IMR-90 (cell line): Measurements from ENCODE around the gene USP40. TPM values are rescaled to one million over a fixed set of nuclear protein-coding genes. Genes with fewer than 3 reads are reported as not detected.

Source experiments
- ATAC-seq: fragments of 200-7000 bp; cut with Tn5 transposase; 2 replicates; pipeline ENCODE4 v1.9.1; 2020; ENCODE audit warnings: low read depth, mild to moderate bottlenecking, moderate library complexity
- BruUV-seq: library from RNA; stranded (reverse); fragments of 400-500 nt; replicated peaks from 2 replicates; lab custom pipeline; 2021; lab: Mats Ljungman, UMichigan
- CTCF ChIA-PET: fragments of 300-600 bp; formaldehyde crosslinking; extraction: SDS; loops from one replicate; lab custom pipeline; 2021; ENCODE audit warnings: antibody characterized with exemption; lab: Yijun Ruan, JAX
- POLR2A ChIA-PET: fragments of 300-600 bp; sonication (Branson Sonifier 250); formaldehyde crosslinking; loops from one replicate; lab custom pipeline; 2022; ENCODE audit warnings: antibody characterized with exemption; ENCODE audit not compliant: unreplicated experiment; lab: Charles Lee
- DNase-seq: peaks from one replicate; pipeline ENCODE4 v3.0.0; 2013
- H2AFZ ChIP-seq: replicated peaks from 2 replicates; pipeline ENCODE3; 2013; ENCODE audit warnings: low read length, mild to moderate bottlenecking; ENCODE audit not compliant: poor library complexity
- H2AK5ac ChIP-seq: 2 replicates; pipeline ENCODE4 v1.6.1; 2013; ENCODE audit warnings: low read depth, low read length, inconsistent platforms
- H2AK9ac ChIP-seq: replicated peaks from 2 replicates; pipeline ENCODE3; 2013; ENCODE audit warnings: mild to moderate bottlenecking, low read depth, low read length, moderate library complexity; ENCODE audit not compliant: poor library complexity
- H2BK120ac ChIP-seq: 2 replicates; pipeline ENCODE4 v1.6.1; 2013; ENCODE audit warnings: low read depth, low read length, inconsistent platforms
- H2BK15ac ChIP-seq: 3 replicates; pipeline ENCODE4 v1.6.1; 2013; ENCODE audit warnings: low read depth, low read length, inconsistent platforms
- H2BK20ac ChIP-seq: 2 replicates; pipeline ENCODE4 v1.6.1; 2013; ENCODE audit warnings: low read depth, mild to moderate bottlenecking, inconsistent platforms, low read length, moderate library complexity
- H2BK5ac ChIP-seq: 2 replicates; pipeline ENCODE4 v1.6.1; 2013; ENCODE audit warnings: mild to moderate bottlenecking, low read depth, low read length, inconsistent platforms; ENCODE audit not compliant: poor library complexity, severe bottlenecking
- H3K14ac ChIP-seq: replicated peaks from 2 replicates; pipeline ENCODE4 v1.6.1; 2013; ENCODE audit warnings: low read depth, low read length, inconsistent platforms
- H3K18ac ChIP-seq: 2 replicates; pipeline ENCODE4 v1.6.1; 2013; ENCODE audit warnings: low read depth, low read length, control low read depth
- H3K23ac ChIP-seq: 2 replicates; pipeline ENCODE4 v1.6.1; 2013; ENCODE audit warnings: low read depth, low read length, inconsistent platforms
- H3K27ac ChIP-seq: 2 replicates; pipeline ENCODE4 v1.5.1; 2013; ENCODE audit warnings: mild to moderate bottlenecking, control low read depth, low read length; ENCODE audit not compliant: insufficient read depth
- H3K27me3 ChIP-seq: 2 replicates; pipeline ENCODE4 v1.6.1; 2013; ENCODE audit warnings: low read length; ENCODE audit not compliant: control insufficient read depth, insufficient read depth
- H3K36me3 ChIP-seq: 2 replicates; pipeline ENCODE4 v1.6.1; 2013; ENCODE audit warnings: low read length, mixed read lengths; ENCODE audit not compliant: control insufficient read depth, insufficient read depth
- H3K4ac ChIP-seq: 2 replicates; pipeline ENCODE4 v1.6.1; 2013; ENCODE audit warnings: low read depth, low read length, inconsistent platforms
- H3K4me1 ChIP-seq: 2 replicates; pipeline ENCODE4 v1.6.1; 2013; ENCODE audit warnings: low read length, mixed read lengths; ENCODE audit not compliant: control insufficient read depth, insufficient read depth
- H3K4me2 ChIP-seq: 2 replicates; pipeline ENCODE4 v1.6.1; 2013; ENCODE audit warnings: low read depth, mild to moderate bottlenecking, control low read depth, low read length, moderate library complexity
- H3K4me3 ChIP-seq: 2 replicates; pipeline ENCODE4 v1.5.1; 2013; ENCODE audit warnings: low read depth, mild to moderate bottlenecking, control low read depth, low read length, moderate library complexity; ENCODE audit not compliant: insufficient read depth
- H3K56ac ChIP-seq: 2 replicates; pipeline ENCODE4 v1.6.1; 2013; ENCODE audit warnings: low read length, inconsistent platforms; ENCODE audit not compliant: insufficient read depth; ENCODE audit errors: extremely low read depth
- H3K79me1 ChIP-seq, 2 experiments: 2 replicates each; pipeline ENCODE4 v1.6.1; 2013; ENCODE audit warnings: low read length in 2 of 2, inconsistent platforms in 1 of 2, low read depth in 1 of 2
- H3K9ac ChIP-seq: 2 replicates; pipeline ENCODE4 v1.6.1; 2013; ENCODE audit warnings: low read depth, low read length, control low read depth
- H3K9me1 ChIP-seq: 2 replicates; pipeline ENCODE4 v1.6.1; 2013; ENCODE audit warnings: low read length, inconsistent platforms; ENCODE audit not compliant: insufficient read depth
- H3K9me3 ChIP-seq: 2 replicates; pipeline ENCODE4 v1.6.1; 2013; ENCODE audit warnings: low read length; ENCODE audit not compliant: control insufficient read depth, insufficient read depth
- H4K20me1 ChIP-seq: 2 replicates; pipeline ENCODE4 v1.6.1; 2013; ENCODE audit warnings: low read length, inconsistent platforms; ENCODE audit not compliant: insufficient read depth
- H4K5ac ChIP-seq: 2 replicates; pipeline ENCODE4 v1.6.1; 2013; ENCODE audit warnings: mild to moderate bottlenecking, low read depth, low read length, control low read depth
- H4K8ac ChIP-seq, 2 experiments: 2 replicates each; pipeline ENCODE4 v1.6.1; 2013; ENCODE audit warnings: low read depth in 2 of 2, low read length in 2 of 2, control low read depth in 1 of 2, inconsistent platforms in 1 of 2
- H4K91ac ChIP-seq: 2 replicates; pipeline ENCODE4 v1.6.1; 2013; ENCODE audit warnings: low read depth, low read length, inconsistent platforms; ENCODE audit not compliant: insufficient read depth
- BHLHE40 ChIP-seq: fragments of 150-350 bp; IDR thresholded peaks from 2 replicates; pipeline ENCODE4 v1.6.1; 2016; ENCODE audit warnings: mild to moderate bottlenecking, low read depth, low read length
- CHD1 ChIP-seq: IDR thresholded peaks from 2 replicates; pipeline ENCODE4 v1.6.1; 2012; ENCODE audit warnings: low read depth, low read length, improper control_type of control experiment
- FOS ChIP-seq: fragments of 150-350 bp; IDR thresholded peaks from 2 replicates; pipeline ENCODE4 v1.6.1; 2016; ENCODE audit warnings: low read depth, low read length
- MAFK ChIP-seq: IDR thresholded peaks from 2 replicates; pipeline ENCODE4 v1.6.1; 2012; ENCODE audit warnings: low read depth, low read length, improper control_type of control experiment
- MXI1 ChIP-seq: IDR thresholded peaks from 2 replicates; pipeline ENCODE4 v1.6.1; 2012; ENCODE audit warnings: low read depth, mild to moderate bottlenecking, low read length, moderate library complexity, borderline replicate concordance
- NFE2L2 ChIP-seq: fragments of 150-350 bp; IDR thresholded peaks from 2 replicates; pipeline ENCODE4 v1.6.1; 2016; ENCODE audit warnings: low read depth, mild to moderate bottlenecking, low read length
- POLR2A ChIP-seq: IDR thresholded peaks from 2 replicates; pipeline ENCODE4 v1.6.1; 2012; ENCODE audit warnings: mild to moderate bottlenecking, low read depth, low read length
- RAD21 ChIP-seq: IDR thresholded peaks from 2 replicates; pipeline ENCODE4 v1.6.1; 2012; ENCODE audit warnings: low read length, improper control_type of control experiment
- RFX5 ChIP-seq: IDR thresholded peaks from 2 replicates; pipeline ENCODE4 v1.8.0; 2012; ENCODE audit warnings: low read depth, mild to moderate bottlenecking, low read length, moderate library complexity
- SMC3 ChIP-seq: fragments of 150-350 bp; IDR thresholded peaks from 2 replicates; pipeline ENCODE4 v1.6.1; 2016; ENCODE audit warnings: low read depth, mild to moderate bottlenecking, antibody characterized with exemption, low read length, moderate library complexity
- WGBS, 2 experiments: methylation state at CpG; one replicate each; pipeline versions ENCODE4 v1.1.5 to v1.1.7; 2013; ENCODE audit warnings: missing lambda C conversion rate in 2 of 2; ENCODE audit not compliant: insufficient read length in 1 of 2; ENCODE audit errors: extremely low coverage in 2 of 2; 5-methylcytosine and 5-hydroxymethylcytosine counted together
- dilution Hi-C: fragments of 300-500 bp; cut with HindIII; formaldehyde crosslinking; loops from one replicate; pipeline ENCODE4 v1.14.3; 2018; ENCODE audit warnings: low sequenced_read_pairs; ENCODE audit not compliant: unreplicated experiment
- in situ Hi-C: fragments of 300-500 bp; cut with MboI; formaldehyde crosslinking; loops from 3 replicates; pipeline ENCODE4 v1.14.3; 2019; ENCODE audit warnings: low sequenced_read_pairs, inconsistent platforms, mixed read lengths
- intact Hi-C: fragments of 100-400 bp; cut with micrococcal nuclease; formaldehyde crosslinking; loops from 2 replicates; pipeline ENCODE4 v1.10.0; 2022
- polyA plus RNA-seq, 3 experiments: library from polyadenylated mRNA; depleted of rRNA; stranded (reverse); fragments of >200 nt; gene quantifications; 2 replicates each; pipeline ENCODE4 v1.2.3, GENCODE V29; 2012; ENCODE audit warnings: low replicate concordance in 1 of 3
- total RNA-seq: library from RNA; depleted of rRNA; stranded (reverse); fragments of >200 nt; gene quantifications from 2 replicates; pipeline ENCODE4 v1.2.3, GENCODE V29; 2012
- TF ChIP-seq, protein P1 (sequence below): fragments of 150-350 bp; IDR thresholded peaks from 2 replicates; pipeline ENCODE4 v1.6.1; 2017; ENCODE audit warnings: mild to moderate bottlenecking, antibody characterized with exemption, low read length, low read depth
- TF ChIP-seq, protein P2 (sequence below): fragments of 150-350 bp; IDR thresholded peaks from 2 replicates; pipeline ENCODE4 v1.6.1; 2016; ENCODE audit warnings: low read depth, mild to moderate bottlenecking, low read length, moderate library complexity, borderline replicate concordance
- TF ChIP-seq, protein P3 (sequence below): conservative IDR thresholded peaks from 2 replicates; pipeline ENCODE4 v1.5.1; 2012; ENCODE audit warnings: mild to moderate bottlenecking, low read depth, low read length, improper control_type of control experiment

USP40 gene
- total and polyA plus RNA-seq, 2 of the 4 experiments (the other 2 are of a cell fraction), result 30.1 to 30.8 TPM

DNA sequence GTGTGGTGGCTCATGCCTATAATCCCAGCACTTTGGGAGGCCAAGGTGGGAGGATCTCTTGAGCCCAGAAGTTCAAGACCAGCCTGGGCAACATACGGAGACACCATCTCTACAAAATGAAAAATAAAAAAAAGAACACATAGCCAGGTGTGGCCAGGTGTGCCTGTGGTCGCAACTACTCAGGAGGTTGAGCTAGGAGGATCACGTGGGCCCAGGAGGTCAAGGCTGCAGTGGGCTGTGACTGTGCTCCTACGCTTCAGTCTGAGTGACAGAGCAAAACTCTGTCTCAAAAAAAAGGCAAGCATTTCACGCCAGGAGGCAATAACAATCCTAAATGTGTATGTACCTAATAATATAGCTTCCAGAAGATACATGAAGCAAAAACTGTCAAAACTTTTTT, 27.8 kb downstream of the USP40 start:
- Histone ChIP-seq H3K27ac (no peak overlapping the region), H3K4ac (no peak overlapping the region), H2AK5ac (no peak overlapping the region), H2AFZ (no peak overlapping the region), H4K8ac (no peak overlapping the region), H3K79me1 (no peaks in the 10 kb centered on the region; a peak in 1 of 4 replicates), H3K4me2 (no peak overlapping the region), H3K23ac (no peak overlapping the region), H3K18ac (no peak overlapping the region), H4K20me1 (no peaks in the 10 kb centered on the region), H3K4me3 (no peak overlapping the region), H3K9me1 (no peaks in the 10 kb centered on the region; the same call in 1 of the 2 replicates), H4K91ac (no peak overlapping the region), H3K9ac (no peak overlapping the region), H3K4me1 (peaks cover 1% of the 10 kb centered on the region; the same call in 1 of the 2 replicates), H3K27me3 (no peaks in the 10 kb centered on the region), H3K56ac (no peak overlapping the region), H2BK120ac (no peak overlapping the region), H2BK5ac (no peak overlapping the region), H4K5ac (no peak overlapping the region), H3K9me3 (no peaks in the 10 kb centered on the region), H2AK9ac (no peak overlapping the region), H2BK15ac (no peak overlapping the region), H3K14ac (no peak overlapping the region), H2BK20ac (no peak overlapping the region), H3K36me3 (peaks cover 9% of the 10 kb centered on the region)
- TF ChIP-seq SMC3, result no peak
- TF ChIP-seq FOS, result no peak
- TF ChIP-seq, protein P1, sequence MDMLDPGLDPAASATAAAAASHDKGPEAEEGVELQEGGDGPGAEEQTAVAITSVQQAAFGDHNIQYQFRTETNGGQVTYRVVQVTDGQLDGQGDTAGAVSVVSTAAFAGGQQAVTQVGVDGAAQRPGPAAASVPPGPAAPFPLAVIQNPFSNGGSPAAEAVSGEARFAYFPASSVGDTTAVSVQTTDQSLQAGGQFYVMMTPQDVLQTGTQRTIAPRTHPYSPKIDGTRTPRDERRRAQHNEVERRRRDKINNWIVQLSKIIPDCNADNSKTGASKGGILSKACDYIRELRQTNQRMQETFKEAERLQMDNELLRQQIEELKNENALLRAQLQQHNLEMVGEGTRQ, result no peak
- no peak for TF ChIP-seq RAD21
- TF ChIP-seq CHD1, result no peak
- TF ChIP-seq, protein P2, sequence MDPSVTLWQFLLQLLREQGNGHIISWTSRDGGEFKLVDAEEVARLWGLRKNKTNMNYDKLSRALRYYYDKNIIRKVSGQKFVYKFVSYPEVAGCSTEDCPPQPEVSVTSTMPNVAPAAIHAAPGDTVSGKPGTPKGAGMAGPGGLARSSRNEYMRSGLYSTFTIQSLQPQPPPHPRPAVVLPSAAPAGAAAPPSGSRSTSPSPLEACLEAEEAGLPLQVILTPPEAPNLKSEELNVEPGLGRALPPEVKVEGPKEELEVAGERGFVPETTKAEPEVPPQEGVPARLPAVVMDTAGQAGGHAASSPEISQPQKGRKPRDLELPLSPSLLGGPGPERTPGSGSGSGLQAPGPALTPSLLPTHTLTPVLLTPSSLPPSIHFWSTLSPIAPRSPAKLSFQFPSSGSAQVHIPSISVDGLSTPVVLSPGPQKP, result no peak
- TF ChIP-seq, protein P3, sequence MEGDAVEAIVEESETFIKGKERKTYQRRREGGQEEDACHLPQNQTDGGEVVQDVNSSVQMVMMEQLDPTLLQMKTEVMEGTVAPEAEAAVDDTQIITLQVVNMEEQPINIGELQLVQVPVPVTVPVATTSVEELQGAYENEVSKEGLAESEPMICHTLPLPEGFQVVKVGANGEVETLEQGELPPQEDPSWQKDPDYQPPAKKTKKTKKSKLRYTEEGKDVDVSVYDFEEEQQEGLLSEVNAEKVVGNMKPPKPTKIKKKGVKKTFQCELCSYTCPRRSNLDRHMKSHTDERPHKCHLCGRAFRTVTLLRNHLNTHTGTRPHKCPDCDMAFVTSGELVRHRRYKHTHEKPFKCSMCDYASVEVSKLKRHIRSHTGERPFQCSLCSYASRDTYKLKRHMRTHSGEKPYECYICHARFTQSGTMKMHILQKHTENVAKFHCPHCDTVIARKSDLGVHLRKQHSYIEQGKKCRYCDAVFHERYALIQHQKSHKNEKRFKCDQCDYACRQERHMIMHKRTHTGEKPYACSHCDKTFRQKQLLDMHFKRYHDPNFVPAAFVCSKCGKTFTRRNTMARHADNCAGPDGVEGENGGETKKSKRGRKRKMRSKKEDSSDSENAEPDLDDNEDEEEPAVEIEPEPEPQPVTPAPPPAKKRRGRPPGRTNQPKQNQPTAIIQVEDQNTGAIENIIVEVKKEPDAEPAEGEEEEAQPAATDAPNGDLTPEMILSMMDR, result no peak
- TF ChIP-seq NFE2L2, result no peak
- TF ChIP-seq MXI1, result no peak
- TF ChIP-seq BHLHE40, result no peak
- no peak for TF ChIP-seq RFX5
- no peak for TF ChIP-seq POLR2A
- TF ChIP-seq MAFK, result no peak
- 83% methylated on average over 2 of the region's 5 CpGs; no CpG with 5 or more reads in 1 of the 2 experiments for WGBS, 2 experiments
- POLR2A ChIA-PET, result no interaction called here
- ATAC-seq (no peak), DNase-seq (no peak)
- in situ Hi-C loops (no loop called here), dilution Hi-C loops (no loop called here), intact Hi-C loops (no loop called here)
- no TSS peak for BruUV-seq
- CTCF ChIA-PET, result no interaction called here
